Liver (tissue), 9 donors: ENCODE data around the gene GLT1D1. TPM values are rescaled to one million over a fixed set of nuclear protein-coding genes. Genes with fewer than 3 reads are reported as not detected.

Experiments
- DNase-seq: peaks from one replicate; pipeline ENCODE4 v3.0.0-alpha.2; 2017; ENCODE audit warnings: low spot score
- H3K27ac ChIP-seq, 2 donors: one replicate each; pipeline ENCODE4 v1.7.0; 2013; ENCODE audit warnings: inconsistent platforms in 2 of 2, low read length in 2 of 2, control low read depth in 1 of 2, low read depth in 1 of 2, mild to moderate bottlenecking in 1 of 2
- H3K27me3 ChIP-seq, 4 donors: one replicate each; pipeline versions ENCODE4 v1.6.1 to v1.7.0; 2013; ENCODE audit warnings: low read length in 3 of 4, inconsistent platforms in 1 of 4, mild to moderate bottlenecking in 1 of 4, moderate library complexity in 1 of 4; ENCODE audit not compliant: control insufficient read depth in 4 of 4, insufficient read depth in 4 of 4
- H3K36me3 ChIP-seq, 4 donors: one replicate each; pipeline versions ENCODE4 v1.6.1 to v1.7.0; 2013; ENCODE audit warnings: low read length in 3 of 4, mild to moderate bottlenecking in 3 of 4, low read depth in 1 of 4, moderate library complexity in 1 of 4; ENCODE audit not compliant: control insufficient read depth in 4 of 4, insufficient read depth in 3 of 4
- H3K4me1 ChIP-seq, 4 donors: one replicate each; pipeline versions ENCODE4 v1.6.1 to v1.7.0; 2013; ENCODE audit warnings: low read length in 3 of 4, mild to moderate bottlenecking in 3 of 4, moderate library complexity in 1 of 4; ENCODE audit not compliant: control insufficient read depth in 4 of 4, insufficient read depth in 4 of 4
- H3K4me3 ChIP-seq, 3 donors: one replicate each; pipeline versions ENCODE4 v1.6.1 to v1.7.0; 2013; ENCODE audit warnings: low read length in 3 of 3, control low read depth in 1 of 3, low read depth in 1 of 3, mild to moderate bottlenecking in 1 of 3
- H3K9ac ChIP-seq, 2 donors: one replicate each; pipeline ENCODE4 v1.7.0; 2013; ENCODE audit warnings: low read length in 2 of 2, mild to moderate bottlenecking in 2 of 2, moderate library complexity in 2 of 2, control low read depth in 1 of 2, low read depth in 1 of 2
- H3K9me3 ChIP-seq, 4 donors: one replicate each; pipeline versions ENCODE4 v1.6.1 to v1.7.0; 2013; ENCODE audit warnings: low read length in 3 of 4; ENCODE audit not compliant: control insufficient read depth in 4 of 4
- ATF3 ChIP-seq: IDR thresholded peaks from 2 replicates; pipeline ENCODE4 v1.6.1; 2016; ENCODE audit warnings: antibody characterized with exemption
- CTCF ChIP-seq: fragments of 150-350 bp; IDR thresholded peaks from 2 replicates; pipeline ENCODE4 v1.5.1; 2017; ENCODE audit warnings: improper control_type of control experiment, low read depth, low read length; ENCODE audit not compliant: missing input control
- EGR1 ChIP-seq, 2 donors: IDR thresholded peaks; 2 replicates each; pipeline ENCODE4 v1.6.1; 2016 to 2018; ENCODE audit warnings: antibody characterized with exemption in 2 of 2, low read depth in 2 of 2
- FOXA1 ChIP-seq: IDR thresholded peaks from 2 replicates; pipeline ENCODE4 v1.6.1; 2016; ENCODE audit warnings: antibody characterized with exemption
- FOXA2 ChIP-seq: IDR thresholded peaks from 2 replicates; pipeline ENCODE4 v1.6.1; 2016; ENCODE audit warnings: antibody characterized with exemption
- GABPA ChIP-seq, 2 donors: IDR thresholded peaks in 1 of 2; conservative IDR thresholded peaks in 1 of 2; 2 replicates each; pipeline ENCODE4 v1.6.1; 2016; ENCODE audit warnings: antibody characterized with exemption in 2 of 2, mild to moderate bottlenecking in 1 of 2, moderate library complexity in 1 of 2
- HNF4G ChIP-seq: IDR thresholded peaks from 2 replicates; pipeline ENCODE4 v1.6.1; 2016; ENCODE audit warnings: antibody characterized with exemption
- JUND ChIP-seq, 2 donors: IDR thresholded peaks; 2 replicates each; pipeline ENCODE4 v1.6.1; 2016; ENCODE audit warnings: antibody characterized with exemption in 2 of 2
- MAX ChIP-seq: IDR thresholded peaks from 2 replicates; pipeline ENCODE4 v1.6.1; 2016; ENCODE audit warnings: antibody characterized with exemption
- NR2F2 ChIP-seq: IDR thresholded peaks from 2 replicates; pipeline ENCODE4 v1.6.1; 2016; ENCODE audit warnings: antibody characterized with exemption
- RAD21 ChIP-seq, 2 donors: IDR thresholded peaks; 2 replicates each; pipeline ENCODE4 v1.6.1; 2016; ENCODE audit warnings: antibody characterized with exemption in 2 of 2, mild to moderate bottlenecking in 2 of 2
- REST ChIP-seq: IDR thresholded peaks from 2 replicates; pipeline ENCODE4 v1.6.1; 2016; ENCODE audit warnings: antibody characterized with exemption, mild to moderate bottlenecking
- RXRA ChIP-seq, 2 donors: IDR thresholded peaks; 2 replicates each; pipeline ENCODE4 v1.6.1; 2017 to 2018; ENCODE audit warnings: antibody characterized with exemption in 2 of 2, mild to moderate bottlenecking in 1 of 2
- SP1 ChIP-seq: IDR thresholded peaks from 2 replicates; pipeline ENCODE4 v1.6.1; 2018; ENCODE audit warnings: antibody characterized with exemption, mild to moderate bottlenecking
- TAF1 ChIP-seq: conservative IDR thresholded peaks from 2 replicates; pipeline ENCODE4 v1.6.1; 2016; ENCODE audit warnings: antibody characterized with exemption, mild to moderate bottlenecking
- YY1 ChIP-seq: IDR thresholded peaks from 2 replicates; pipeline ENCODE4 v1.6.1; 2016; ENCODE audit warnings: antibody characterized with exemption, mild to moderate bottlenecking
- ZBTB33 ChIP-seq: IDR thresholded peaks from 2 replicates; pipeline ENCODE4 v1.6.1; 2016; ENCODE audit warnings: antibody characterized with exemption
- WGBS: extraction: QIAGEN DNeasy Blood & Tissue Kit; methylation state at CpG from one replicate; pipeline ENCODE4 v1.1.7; 2013; 5-methylcytosine and 5-hydroxymethylcytosine counted together
- polyA plus RNA-seq, 2 donors: library from polyadenylated mRNA; stranded (reverse) in 1 of 2; unstranded in 1 of 2; fragments of 200-250 nt in 1 of 2; fragments of >200 nt in 1 of 2; fragmentation: Nextera tagmentation in 1 of 2; extraction: Ambion mirVana in 1 of 2; gene quantifications; one replicate each; pipeline versions ENCODE4 v1.2.1 to v1.2.3, GENCODE V29; 2013 to 2015
- total RNA-seq, 2 donors: library from RNA; depleted of rRNA; stranded (reverse); fragments of >200 nt; gene quantifications; one replicate each; pipeline ENCODE4 v1.2.3, GENCODE V29; 2014
- donor health status: healthy.
- donor health status: healthy.
- donor health status: healthy.
- donor health status: healthy.
- donor health status: healthy.

Gene GLT1D1
- total and polyA plus RNA-seq, 4 donors: 10.4 to 17.7 (median 13.9) TPM

GRCh38 chr12:128810182-128811127, 42.8 kb upstream of the GLT1D1 start:
- Histone ChIP-seq H3K36me3 (peaks cover 4 to 28% (median 15%) of the 10 kb centered on the region in 4 donors), H3K4me3 (no peak overlapping the region), H3K9ac (peak overlapping the region in 1 of 2 donors; percentile 53), H3K9me3 (no peaks in the 10 kb centered on the region), H3K27me3 (no peaks in the 10 kb centered on the region), H3K27ac (peak overlapping the region; percentile 74 to 81), H3K4me1 (peaks cover 2 to 15% (median 7%) of the 10 kb centered on the region in 4 donors)
- 59% methylated on average over 14 of the region's 14 CpGs for whole genome bisulfite sequencing
- no peak for TF ChIP-seq CTCF
- no peak for DNase-seq

- Histone ChIP-seq H3K27ac (no peak overlapping the region), H3K9me3 (no peaks in the 10 kb centered on the region), H3K9ac (no peak overlapping the region), H3K4me3 (no peak overlapping the region), H3K27me3 (no peaks in the 10 kb centered on the region), H3K4me1 (peaks cover 4 to 15% (median 7%) of the 10 kb centered on the region in 4 donors), H3K36me3 (peaks cover 4 to 24% (median 15%) of the 10 kb centered on the region in 4 donors)
- TF ChIP-seq MAX: no peak
- TF ChIP-seq FOXA1: no peak
- no peak for TF ChIP-seq NR2F2
- TF ChIP-seq HNF4G: no peak
- no peak for TF ChIP-seq JUND (IDR thresholded peaks at IDR 0.05)
- no peak for TF ChIP-seq EGR1 (IDR thresholded peaks at IDR 0.05; ENCODE audit: low read depth in 2 of 2)
- TF ChIP-seq CTCF: no peak
- no peak for TF ChIP-seq TAF1
- TF ChIP-seq FOXA2: no peak
- TF ChIP-seq ATF3: no peak
- TF ChIP-seq SP1: no peak
- TF ChIP-seq RAD21 (IDR thresholded peaks at IDR 0.05): no peak
- TF ChIP-seq GABPA (IDR thresholded peaks at IDR 0.05 in 1 of 2, conservative IDR thresholded peaks at IDR 0.05 in 1 of 2): no peak
- no peak for TF ChIP-seq ZBTB33
- no peak for TF ChIP-seq REST
- no peak for TF ChIP-seq RXRA (IDR thresholded peaks at IDR 0.05)
- no peak for TF ChIP-seq YY1
- WGBS: 80% methylated on average over 9 of the region's 9 CpGs
- no peak for DNase-seq
Observed at GRCh38 chr12:128811806-128812205, 41.5 kb upstream of the GLT1D1 start.
